Neural cell (in vitro differentiated cells): Measurements from ENCODE around the gene ZNF644. TPM values are rescaled to one million over a fixed set of nuclear protein-coding genes. Genes with fewer than 3 reads are reported as not detected.

ENCODE experiments used
- H2AFZ ChIP-seq: fragments of 200-600, 300-800 bp; sonication (generic), shearing (Covaris generic); 2 replicates; pipeline ENCODE4 v1.6.0; 2014; ENCODE audit warnings: low read depth, mild to moderate bottlenecking, antibody characterized with exemption, low read length, moderate library complexity
- H3F3A ChIP-seq: fragments of 200-600 bp; shearing (Covaris generic); 2 replicates; pipeline ENCODE4 v1.6.1; 2016; ENCODE audit warnings: mild to moderate bottlenecking, moderate library complexity, mixed read lengths, antibody characterized with exemption, low read length; ENCODE audit not compliant: insufficient read depth, poor library complexity, severe bottlenecking
- H3K27ac ChIP-seq: fragments of 200-600, 300-800 bp; sonication (generic), shearing (Covaris generic); 2 replicates; pipeline ENCODE4 v1.5.1; 2014; ENCODE audit warnings: mild to moderate bottlenecking, low read length, moderate library complexity
- H3K27me3 ChIP-seq: fragments of 300-800, 200-600 bp; sonication (generic), shearing (Covaris generic); 2 replicates; pipeline ENCODE4 v1.6.0; 2014; ENCODE audit warnings: mild to moderate bottlenecking, low read depth, low read length, moderate library complexity; ENCODE audit not compliant: insufficient read depth
- H3K36me3 ChIP-seq: fragments of 300-800, 200-600 bp; sonication (generic), shearing (Covaris generic); 2 replicates; pipeline ENCODE4 v1.5.1; 2014; ENCODE audit warnings: mild to moderate bottlenecking, antibody characterized with exemption, low read length, moderate library complexity; ENCODE audit not compliant: insufficient read depth
- H3K4me2 ChIP-seq: fragments of 300-800, 200-600 bp; sonication (generic), shearing (Covaris generic); 2 replicates; pipeline ENCODE4 v1.6.0; 2014; ENCODE audit warnings: mild to moderate bottlenecking, low read length
- H3K4me3 ChIP-seq: fragments of 300-800, 200-600 bp; sonication (generic), shearing (Covaris generic); 2 replicates; pipeline ENCODE4 v1.5.1; 2014; ENCODE audit warnings: mild to moderate bottlenecking, low read length, moderate library complexity
- H3K79me2 ChIP-seq: fragments of 200-600 bp; shearing (Covaris generic); replicated peaks from 2 replicates; pipeline ENCODE4 v1.6.0; 2014; ENCODE audit warnings: mild to moderate bottlenecking, low read length, moderate library complexity; ENCODE audit not compliant: insufficient read depth
- H3K9ac ChIP-seq: fragments of 300-800, 200-600 bp; sonication (generic), shearing (Covaris generic); 2 replicates; pipeline ENCODE4 v1.6.1; 2016; ENCODE audit warnings: mild to moderate bottlenecking, low read length, mixed read lengths
- H3K9me2 ChIP-seq: fragments of 200-600 bp; shearing (Covaris generic); 2 replicates; pipeline ENCODE4 v1.6.1; 2016; ENCODE audit warnings: mild to moderate bottlenecking, low read length, mixed read lengths; ENCODE audit not compliant: insufficient read depth
- H3K9me3 ChIP-seq: fragments of 200-600, 300-800 bp; sonication (generic), shearing (Covaris generic); 2 replicates; pipeline ENCODE4 v1.6.1; 2016; ENCODE audit warnings: mild to moderate bottlenecking, mixed run types, low read length, moderate library complexity, mixed read lengths
- H4K20me1 ChIP-seq: fragments of 200-600 bp; shearing (Covaris generic); 2 replicates; pipeline ENCODE4 v1.6.1; 2016; ENCODE audit warnings: mild to moderate bottlenecking, mixed run types; ENCODE audit not compliant: insufficient read depth
- EP300 ChIP-seq: fragments of 450-650 bp; conservative IDR thresholded peaks from 2 replicates; pipeline ENCODE4 v1.6.1; 2014; ENCODE audit warnings: antibody characterized with exemption, mild to moderate bottlenecking, moderate library complexity; ENCODE audit not compliant: poor library complexity, severe bottlenecking
- EZH2 ChIP-seq: fragments of 200-600, 300-800 bp; shearing (Covaris generic), sonication (generic); IDR thresholded peaks from 2 replicates; pipeline ENCODE4 v1.6.1; 2014; ENCODE audit warnings: antibody characterized with exemption, low read length, borderline replicate concordance, mild to moderate bottlenecking; ENCODE audit not compliant: insufficient read depth, poor library complexity, severe bottlenecking
- MXI1 ChIP-seq: fragments of 450-650 bp; conservative IDR thresholded peaks from 2 replicates; pipeline ENCODE4 v1.6.1; 2014; ENCODE audit warnings: antibody characterized with exemption, mild to moderate bottlenecking; ENCODE audit not compliant: poor library complexity, severe bottlenecking
- POLR2AphosphoS5 ChIP-seq: IDR thresholded peaks from 2 replicates; pipeline ENCODE4 v1.6.1; 2012
- RAD21 ChIP-seq: fragments of 450-650 bp; conservative IDR thresholded peaks from 2 replicates; pipeline ENCODE4 v1.6.1; 2014; ENCODE audit warnings: antibody characterized with exemption, mild to moderate bottlenecking, moderate library complexity
- SMC3 ChIP-seq: fragments of 450-650 bp; conservative IDR thresholded peaks from 2 replicates; pipeline ENCODE4 v1.6.1; 2014; ENCODE audit warnings: antibody characterized with exemption, mild to moderate bottlenecking, moderate library complexity; ENCODE audit not compliant: poor library complexity
- TAF1 ChIP-seq: IDR thresholded peaks from 2 replicates; pipeline ENCODE4 v1.6.1; 2012; ENCODE audit warnings: low read depth
- polyA plus RNA-seq: library from polyadenylated mRNA; depleted of rRNA; stranded (reverse); fragments of >200 nt; gene quantifications from 2 replicates; pipeline ENCODE4 v1.2.3, GENCODE V29; 2014
- TF ChIP-seq, protein P1 (sequence below): fragments of 450-650 bp; IDR thresholded peaks from 2 replicates; pipeline ENCODE4 v1.5.1; 2014; ENCODE audit warnings: antibody characterized with exemption, mild to moderate bottlenecking, moderate library complexity; ENCODE audit not compliant: poor library complexity, severe bottlenecking
- TF ChIP-seq, protein P2 (sequence below): IDR thresholded peaks from 2 replicates; pipeline ENCODE4 v1.6.1; 2012; ENCODE audit warnings: borderline replicate concordance

The ZNF644 gene
- polyA plus RNA-seq, 1 donor from 2014 or later, result 71.7 TPM

DNA sequence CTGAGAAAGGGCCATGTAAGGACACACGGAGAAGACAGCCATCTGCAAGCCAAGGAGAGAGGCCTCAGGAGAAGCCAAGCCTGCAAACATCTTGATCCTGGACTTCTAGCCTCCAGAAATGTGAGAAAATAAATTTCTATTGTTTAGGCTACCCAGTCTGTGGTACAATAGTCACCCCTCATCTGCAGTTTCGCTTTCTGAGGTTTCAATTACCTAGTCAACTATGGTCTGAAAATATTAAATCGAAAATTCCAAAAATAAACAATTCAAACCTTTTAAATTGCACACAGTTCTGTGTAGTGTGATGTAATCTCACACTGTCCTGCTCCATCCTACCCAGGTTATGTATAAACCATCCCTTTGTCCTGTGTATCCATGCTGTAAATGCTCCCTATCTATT lies 52.6 kb downstream of the ZNF644 start:
- no peak overlapping the region for H3K4me2 ChIP-seq
- no peak overlapping the region for H3K27ac ChIP-seq
- no peaks in the 10 kb centered on the region for H3K9me2 ChIP-seq
- H3K9ac ChIP-seq, result no peak overlapping the region
- H3K79me2 ChIP-seq, result peaks cover 44% of the 10 kb centered on the region
- no peaks in the 10 kb centered on the region for H3K9me3 ChIP-seq
- TF ChIP-seq EP300, result no peak
- TF ChIP-seq EZH2, result no peak
- TF ChIP-seq MXI1, result no peak
- no peak for TF ChIP-seq SMC3
- TF ChIP-seq, protein P1, sequence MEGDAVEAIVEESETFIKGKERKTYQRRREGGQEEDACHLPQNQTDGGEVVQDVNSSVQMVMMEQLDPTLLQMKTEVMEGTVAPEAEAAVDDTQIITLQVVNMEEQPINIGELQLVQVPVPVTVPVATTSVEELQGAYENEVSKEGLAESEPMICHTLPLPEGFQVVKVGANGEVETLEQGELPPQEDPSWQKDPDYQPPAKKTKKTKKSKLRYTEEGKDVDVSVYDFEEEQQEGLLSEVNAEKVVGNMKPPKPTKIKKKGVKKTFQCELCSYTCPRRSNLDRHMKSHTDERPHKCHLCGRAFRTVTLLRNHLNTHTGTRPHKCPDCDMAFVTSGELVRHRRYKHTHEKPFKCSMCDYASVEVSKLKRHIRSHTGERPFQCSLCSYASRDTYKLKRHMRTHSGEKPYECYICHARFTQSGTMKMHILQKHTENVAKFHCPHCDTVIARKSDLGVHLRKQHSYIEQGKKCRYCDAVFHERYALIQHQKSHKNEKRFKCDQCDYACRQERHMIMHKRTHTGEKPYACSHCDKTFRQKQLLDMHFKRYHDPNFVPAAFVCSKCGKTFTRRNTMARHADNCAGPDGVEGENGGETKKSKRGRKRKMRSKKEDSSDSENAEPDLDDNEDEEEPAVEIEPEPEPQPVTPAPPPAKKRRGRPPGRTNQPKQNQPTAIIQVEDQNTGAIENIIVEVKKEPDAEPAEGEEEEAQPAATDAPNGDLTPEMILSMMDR, result no peak
- TF ChIP-seq POLR2AphosphoS5, result no peak
- TF ChIP-seq RAD21, result no peak
- TF ChIP-seq, protein P2, sequence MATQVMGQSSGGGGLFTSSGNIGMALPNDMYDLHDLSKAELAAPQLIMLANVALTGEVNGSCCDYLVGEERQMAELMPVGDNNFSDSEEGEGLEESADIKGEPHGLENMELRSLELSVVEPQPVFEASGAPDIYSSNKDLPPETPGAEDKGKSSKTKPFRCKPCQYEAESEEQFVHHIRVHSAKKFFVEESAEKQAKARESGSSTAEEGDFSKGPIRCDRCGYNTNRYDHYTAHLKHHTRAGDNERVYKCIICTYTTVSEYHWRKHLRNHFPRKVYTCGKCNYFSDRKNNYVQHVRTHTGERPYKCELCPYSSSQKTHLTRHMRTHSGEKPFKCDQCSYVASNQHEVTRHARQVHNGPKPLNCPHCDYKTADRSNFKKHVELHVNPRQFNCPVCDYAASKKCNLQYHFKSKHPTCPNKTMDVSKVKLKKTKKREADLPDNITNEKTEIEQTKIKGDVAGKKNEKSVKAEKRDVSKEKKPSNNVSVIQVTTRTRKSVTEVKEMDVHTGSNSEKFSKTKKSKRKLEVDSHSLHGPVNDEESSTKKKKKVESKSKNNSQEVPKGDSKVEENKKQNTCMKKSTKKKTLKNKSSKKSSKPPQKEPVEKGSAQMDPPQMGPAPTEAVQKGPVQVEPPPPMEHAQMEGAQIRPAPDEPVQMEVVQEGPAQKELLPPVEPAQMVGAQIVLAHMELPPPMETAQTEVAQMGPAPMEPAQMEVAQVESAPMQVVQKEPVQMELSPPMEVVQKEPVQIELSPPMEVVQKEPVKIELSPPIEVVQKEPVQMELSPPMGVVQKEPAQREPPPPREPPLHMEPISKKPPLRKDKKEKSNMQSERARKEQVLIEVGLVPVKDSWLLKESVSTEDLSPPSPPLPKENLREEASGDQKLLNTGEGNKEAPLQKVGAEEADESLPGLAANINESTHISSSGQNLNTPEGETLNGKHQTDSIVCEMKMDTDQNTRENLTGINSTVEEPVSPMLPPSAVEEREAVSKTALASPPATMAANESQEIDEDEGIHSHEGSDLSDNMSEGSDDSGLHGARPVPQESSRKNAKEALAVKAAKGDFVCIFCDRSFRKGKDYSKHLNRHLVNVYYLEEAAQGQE, result no peak
- no peak for TF ChIP-seq TAF1
- H3K36me3 ChIP-seq, result peaks cover 11% of the 10 kb centered on the region
- no peaks in the 10 kb centered on the region for H3K27me3 ChIP-seq
- H2AFZ ChIP-seq, result no peak overlapping the region
- H4K20me1 ChIP-seq, result no peaks in the 10 kb centered on the region
- H3F3A ChIP-seq, result no peaks in the 10 kb centered on the region
- H3K4me3 ChIP-seq, result no peak overlapping the region

DNA sequence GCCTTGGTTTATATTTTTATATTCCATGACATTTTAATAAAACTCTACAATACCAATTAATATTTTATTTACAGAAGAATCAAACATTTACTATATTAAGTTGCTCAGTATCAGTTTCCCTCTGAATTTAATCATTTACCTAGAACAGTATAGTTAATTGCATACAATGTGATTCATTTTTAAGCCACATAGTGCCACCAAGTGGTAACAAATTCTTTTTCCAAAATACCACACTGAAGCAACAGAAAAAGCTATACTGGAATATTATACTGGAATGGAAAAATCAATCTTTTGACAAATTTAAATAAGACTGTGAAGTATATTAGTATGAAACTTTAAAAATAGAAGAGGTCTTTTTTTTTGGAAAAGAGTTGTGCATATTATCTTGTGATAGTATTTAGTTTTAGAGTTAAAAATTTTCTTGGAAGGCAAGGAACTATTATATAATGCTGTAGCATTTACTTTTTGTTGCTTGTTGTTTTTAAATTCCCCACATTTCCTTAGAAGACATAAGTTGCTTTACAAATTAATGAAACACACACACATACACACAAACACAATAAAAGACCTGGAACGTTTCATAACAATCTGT lies 57.3 kb downstream of the ZNF644 start:
- Histone ChIP-seq H3K9ac (no peak overlapping the region), H3K9me3 (no peaks in the 10 kb centered on the region), H3K27ac (no peak overlapping the region), H3K79me2 (peaks cover 32% of the 10 kb centered on the region), H3K27me3 (no peaks in the 10 kb centered on the region), H3K4me3 (no peak overlapping the region), H3F3A (no peaks in the 10 kb centered on the region), H3K9me2 (no peaks in the 10 kb centered on the region), H4K20me1 (peaks cover 3% of the 10 kb centered on the region), H3K36me3 (peaks cover 1% of the 10 kb centered on the region), H3K4me2 (no peak overlapping the region), H2AFZ (no peak overlapping the region)
- TF ChIP-seq, protein P2, result no peak
- TF ChIP-seq, protein P1, result peak; percentile 75
- TF ChIP-seq EP300 (no peak), MXI1 (no peak), EZH2 (no peak), TAF1 (no peak), RAD21 (peak; percentile 81), SMC3 (peak; percentile 82), POLR2AphosphoS5 (no peak)
